Body of pancreas (tissue), 4 donors: ENCODE measurements around the gene SPATA2L. TPM values are rescaled to one million over a fixed set of nuclear protein-coding genes. Genes with fewer than 3 reads are reported as not detected.

Experiments used
- ATAC-seq: fragments of 150-250 bp; one replicate; pipeline ENCODE4 v1.9.1; 2016
- DNase-seq, 4 donors: peaks; one replicate each; pipeline ENCODE4 v3.0.0-alpha.2; 2019
- H3K27ac ChIP-seq, 4 donors: fragments of 200-600 bp; sonication (generic); 1 replicate in 3 of 4; 2 replicates in 1 of 4; pipeline versions ENCODE4 v1.5.1 to v1.6.1; 2016 to 2019; ENCODE audit warnings: mild to moderate bottlenecking in 1 of 4, mixed read lengths in 1 of 4, moderate library complexity in 1 of 4
- H3K27me3 ChIP-seq, 2 donors: fragments of 200-600 bp; sonication (generic); one replicate each; pipeline ENCODE4 v1.6.0; 2016; ENCODE audit warnings: mild to moderate bottlenecking in 1 of 2
- H3K36me3 ChIP-seq, 2 donors: fragments of 200-600 bp; sonication (generic); replicated peaks in 1 of 2; 2 replicates each; pipeline ENCODE4 v1.5.1; 2016; ENCODE audit warnings: low read depth in 2 of 2; ENCODE audit not compliant: insufficient read depth in 1 of 2
- H3K4me1 ChIP-seq: fragments of 200-600 bp; sonication (generic); one replicate; pipeline ENCODE4 v1.6.0; 2016
- H3K4me3 ChIP-seq, 2 donors: fragments of 200-600 bp; sonication (generic); 1 replicate in 1 of 2; 2 replicates in 1 of 2; pipeline ENCODE4 v1.5.1; 2016 to 2019
- H3K9me3 ChIP-seq, 3 donors: fragments of 200-600 bp; sonication (generic); 1 replicate in 2 of 3; 2 replicates in 1 of 3; pipeline ENCODE4 v1.5.1; 2016
- POLR2A ChIP-seq, 3 donors: fragments of 450-650 bp; IDR thresholded peaks; one replicate each; pipeline ENCODE4 v1.6.1; 2016; ENCODE audit warnings: antibody characterized with exemption in 3 of 3, mild to moderate bottlenecking in 2 of 3
- WGBS, 2 donors: methylation state at CpG; one replicate each; pipeline ENCODE4 v1.1.5; 2017; 5-methylcytosine and 5-hydroxymethylcytosine counted together
- intact Hi-C: fragments of 100-400 bp; cut with DNase I; formaldehyde crosslinking; loops from one replicate; pipeline ENCODE4 v1.15.1; 2023
- total RNA-seq, 2 donors: library from RNA; depleted of rRNA; stranded (reverse); fragments of >200 nt; gene quantifications; one replicate each; pipeline ENCODE4 v1.1.0, GENCODE V29; 2016
- TF ChIP-seq, protein P1 (sequence below), 7 experiments: fragments of 450-650 bp in 4 of 7; fragments of 200-600 bp in 3 of 7; sonication (generic) in 3 of 7; IDR thresholded peaks; one replicate each; pipeline ENCODE4 v1.5.1; 2016 to 2019; ENCODE audit warnings: antibody characterized with exemption in 7 of 7

The SPATA2L gene
- total RNA-seq, 2 donors from 2014 or later: 15.8 to 48.1 TPM

DNA sequence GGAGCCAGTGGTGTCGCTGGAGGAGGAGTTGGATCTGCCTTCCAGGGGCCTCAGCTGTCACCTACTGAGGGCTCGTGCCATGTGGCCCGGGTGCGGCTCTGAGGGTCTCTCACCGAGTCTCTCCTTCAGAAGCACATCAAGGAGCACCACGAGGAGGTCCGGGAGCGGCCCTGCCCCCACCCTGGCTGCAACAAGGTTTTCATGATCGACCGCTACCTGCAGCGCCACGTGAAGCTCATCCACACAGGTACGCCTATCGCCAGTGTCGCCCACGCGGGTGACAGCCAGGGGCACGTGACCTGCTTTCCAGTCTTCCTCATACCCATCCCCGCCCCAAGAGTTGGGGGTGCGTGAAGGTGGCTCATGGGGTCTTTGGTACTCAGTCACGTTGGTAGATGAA, 32.3 kb upstream of the SPATA2L start:
- H3K27me3 ChIP-seq: no peaks in the 10 kb centered on the region

DNA sequence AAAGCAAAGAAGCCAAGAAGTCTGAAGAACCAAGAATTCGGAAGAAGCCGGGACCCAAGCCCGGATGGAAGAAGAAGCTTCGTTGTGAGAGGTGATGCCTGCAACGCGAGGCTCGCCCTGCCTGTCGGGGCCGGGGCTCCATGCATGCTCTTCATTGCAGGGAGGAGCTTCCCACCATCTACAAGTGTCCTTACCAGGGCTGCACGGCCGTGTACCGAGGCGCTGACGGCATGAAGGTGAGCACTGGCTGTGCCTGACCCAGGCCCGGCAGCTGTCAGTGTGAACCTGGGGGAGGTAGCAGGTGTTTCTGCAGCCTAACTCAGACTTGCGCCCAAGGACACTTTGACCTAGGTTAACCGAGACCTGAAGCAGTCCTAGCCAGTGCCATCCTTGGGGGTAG, 31.8 kb upstream of the SPATA2L start:
- intact Hi-C loops: no loop called here
- no peak for DNase-seq
- H3K4me3 ChIP-seq: no peak overlapping the region
- no peak overlapping the region for H3K27ac ChIP-seq
- WGBS, 2 donors: 89 to 96% methylated on average over 15 to 17 of the region's 17 CpGs
- H3K36me3 ChIP-seq: peaks cover 22 to 45% of the 10 kb centered on the region in 2 donors
- no peaks in the 10 kb centered on the region for H3K27me3 ChIP-seq
- ATAC-seq: no peak
- no peaks in the 10 kb centered on the region for H3K9me3 ChIP-seq
- no peaks in the 10 kb centered on the region for H3K4me1 ChIP-seq
- TF ChIP-seq POLR2A (IDR thresholded peaks at IDR 0.05): no peak
- TF ChIP-seq, protein P1, sequence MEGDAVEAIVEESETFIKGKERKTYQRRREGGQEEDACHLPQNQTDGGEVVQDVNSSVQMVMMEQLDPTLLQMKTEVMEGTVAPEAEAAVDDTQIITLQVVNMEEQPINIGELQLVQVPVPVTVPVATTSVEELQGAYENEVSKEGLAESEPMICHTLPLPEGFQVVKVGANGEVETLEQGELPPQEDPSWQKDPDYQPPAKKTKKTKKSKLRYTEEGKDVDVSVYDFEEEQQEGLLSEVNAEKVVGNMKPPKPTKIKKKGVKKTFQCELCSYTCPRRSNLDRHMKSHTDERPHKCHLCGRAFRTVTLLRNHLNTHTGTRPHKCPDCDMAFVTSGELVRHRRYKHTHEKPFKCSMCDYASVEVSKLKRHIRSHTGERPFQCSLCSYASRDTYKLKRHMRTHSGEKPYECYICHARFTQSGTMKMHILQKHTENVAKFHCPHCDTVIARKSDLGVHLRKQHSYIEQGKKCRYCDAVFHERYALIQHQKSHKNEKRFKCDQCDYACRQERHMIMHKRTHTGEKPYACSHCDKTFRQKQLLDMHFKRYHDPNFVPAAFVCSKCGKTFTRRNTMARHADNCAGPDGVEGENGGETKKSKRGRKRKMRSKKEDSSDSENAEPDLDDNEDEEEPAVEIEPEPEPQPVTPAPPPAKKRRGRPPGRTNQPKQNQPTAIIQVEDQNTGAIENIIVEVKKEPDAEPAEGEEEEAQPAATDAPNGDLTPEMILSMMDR (IDR thresholded peaks at IDR 0.05): no peak

More for the DNA sequence above, 32.3 kb upstream of the SPATA2L start:
- no peaks in the 10 kb centered on the region for H3K9me3 ChIP-seq
- intact Hi-C loops: no loop called here
- H3K27ac ChIP-seq: no peak overlapping the region
- no peak for ATAC-seq
- H3K36me3 ChIP-seq: peaks cover 22 to 50% of the 10 kb centered on the region in 2 donors
- no peaks in the 10 kb centered on the region for H3K4me1 ChIP-seq
- WGBS, 2 donors: 91 to 92% methylated on average over 19 to 21 of the region's 21 CpGs
- no peak overlapping the region for H3K4me3 ChIP-seq
- TF ChIP-seq, protein P1 (IDR thresholded peaks at IDR 0.05): no peak
- no peak for TF ChIP-seq POLR2A (IDR thresholded peaks at IDR 0.05)
- DNase-seq: no peak

DNA sequence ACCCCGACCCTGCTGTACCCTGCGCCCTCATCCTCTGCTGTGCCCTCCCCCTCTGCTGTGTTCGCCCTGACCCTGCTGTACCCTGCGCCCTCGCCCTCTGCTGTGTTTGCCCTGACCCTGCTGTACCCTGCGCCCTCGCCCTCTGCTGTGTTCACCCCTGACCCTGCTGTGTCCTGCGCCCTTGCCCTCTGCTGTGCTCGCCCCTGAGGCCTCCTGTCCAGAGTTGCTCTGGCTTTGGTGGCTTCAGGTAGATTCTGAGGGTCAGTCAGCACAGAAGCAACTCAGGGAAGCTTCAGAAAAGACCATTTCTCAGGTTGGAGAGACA, 31.4 kb upstream of the SPATA2L start:
- TF ChIP-seq, protein P1 (IDR thresholded peaks at IDR 0.05): no peak
- no peak for TF ChIP-seq POLR2A (IDR thresholded peaks at IDR 0.05)
- no peak for DNase-seq
- H3K27me3 ChIP-seq: no peaks in the 10 kb centered on the region
- intact Hi-C loops: no loop called here
- 89 to 93% methylated on average over 9 of the region's 9 CpGs for WGBS, 2 donors
- peaks cover 22 to 42% of the 10 kb centered on the region in 2 donors for H3K36me3 ChIP-seq
- no peaks in the 10 kb centered on the region for H3K9me3 ChIP-seq
- no peak overlapping the region for H3K4me3 ChIP-seq
- no peak for ATAC-seq
- H3K4me1 ChIP-seq: no peaks in the 10 kb centered on the region
- no peak overlapping the region for H3K27ac ChIP-seq

DNA sequence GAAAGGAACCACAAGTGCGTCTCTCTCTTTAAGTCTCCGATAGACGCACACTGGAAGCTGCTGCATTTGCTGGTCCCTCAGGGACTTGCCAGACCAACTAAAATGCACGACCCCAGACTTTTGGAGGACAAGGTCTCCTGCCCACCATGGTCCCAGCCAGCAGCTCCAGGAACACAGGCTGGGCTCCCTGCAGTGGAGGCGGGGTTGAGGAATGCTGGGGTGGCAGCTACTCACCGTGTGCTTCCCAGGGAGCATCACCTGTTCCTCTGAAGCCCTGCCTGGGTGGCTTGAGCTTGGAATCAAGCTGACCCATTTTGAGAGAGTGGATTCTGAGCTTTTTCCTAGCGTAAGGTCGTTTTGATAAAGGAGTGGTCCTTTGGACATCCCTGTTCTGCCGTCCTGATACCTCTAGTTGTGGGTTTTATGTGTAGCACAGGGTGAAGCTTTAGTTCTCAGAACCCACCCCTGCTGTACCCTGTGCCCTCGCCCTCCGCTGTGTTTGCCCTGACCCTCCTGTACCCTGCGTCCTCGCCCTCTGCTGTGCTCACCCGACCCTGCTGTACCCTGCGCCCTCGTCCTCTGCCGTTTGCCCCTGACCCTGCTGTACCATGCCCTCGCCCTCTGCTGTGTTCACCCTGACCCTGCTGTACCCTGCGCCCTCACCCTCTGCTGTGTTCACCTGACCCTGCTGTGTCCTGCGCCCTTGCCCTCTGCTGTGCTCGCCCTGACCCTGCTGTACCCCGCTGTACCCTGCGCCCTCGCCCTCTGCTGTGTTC, 30.8 kb upstream of the SPATA2L start:
- intact Hi-C loops: no loop called here
- ATAC-seq (no peak), DNase-seq (no peak)
- 83 to 90% methylated on average over 23 to 24 of the region's 24 CpGs for WGBS, 2 donors
- Histone ChIP-seq H3K36me3 (peaks cover 22 to 38% of the 10 kb centered on the region in 2 donors), H3K4me3 (no peak overlapping the region), H3K27ac (no peak overlapping the region), H3K9me3 (no peaks in the 10 kb centered on the region), H3K27me3 (no peaks in the 10 kb centered on the region), H3K4me1 (no peaks in the 10 kb centered on the region)
- TF ChIP-seq, protein P1 (IDR thresholded peaks at IDR 0.05): no peak
- TF ChIP-seq POLR2A (IDR thresholded peaks at IDR 0.05): no peak
